Neural cell (in vitro differentiated cells): ENCODE measurements around the gene PPP2R3A. TPM values are rescaled to one million over a fixed set of nuclear protein-coding genes. Genes with fewer than 3 reads are reported as not detected.

Experiments used
- H2AFZ ChIP-seq: fragments of 200-600, 300-800 bp; sonication (generic), shearing (Covaris generic); 2 replicates; pipeline ENCODE4 v1.6.0; 2014; ENCODE audit warnings: low read depth, mild to moderate bottlenecking, antibody characterized with exemption, low read length, moderate library complexity
- H3F3A ChIP-seq: fragments of 200-600 bp; shearing (Covaris generic); 2 replicates; pipeline ENCODE4 v1.6.1; 2016; ENCODE audit warnings: mild to moderate bottlenecking, moderate library complexity, mixed read lengths, antibody characterized with exemption, low read length; ENCODE audit not compliant: insufficient read depth, poor library complexity, severe bottlenecking
- H3K27ac ChIP-seq: fragments of 200-600, 300-800 bp; sonication (generic), shearing (Covaris generic); 2 replicates; pipeline ENCODE4 v1.5.1; 2014; ENCODE audit warnings: mild to moderate bottlenecking, low read length, moderate library complexity
- H3K27me3 ChIP-seq: fragments of 300-800, 200-600 bp; sonication (generic), shearing (Covaris generic); 2 replicates; pipeline ENCODE4 v1.6.0; 2014; ENCODE audit warnings: mild to moderate bottlenecking, low read depth, low read length, moderate library complexity; ENCODE audit not compliant: insufficient read depth
- H3K36me3 ChIP-seq: fragments of 300-800, 200-600 bp; sonication (generic), shearing (Covaris generic); 2 replicates; pipeline ENCODE4 v1.5.1; 2014; ENCODE audit warnings: mild to moderate bottlenecking, antibody characterized with exemption, low read length, moderate library complexity; ENCODE audit not compliant: insufficient read depth
- H3K4me2 ChIP-seq: fragments of 300-800, 200-600 bp; sonication (generic), shearing (Covaris generic); 2 replicates; pipeline ENCODE4 v1.6.0; 2014; ENCODE audit warnings: mild to moderate bottlenecking, low read length
- H3K4me3 ChIP-seq: fragments of 300-800, 200-600 bp; sonication (generic), shearing (Covaris generic); 2 replicates; pipeline ENCODE4 v1.5.1; 2014; ENCODE audit warnings: mild to moderate bottlenecking, low read length, moderate library complexity
- H3K79me2 ChIP-seq: fragments of 200-600 bp; shearing (Covaris generic); replicated peaks from 2 replicates; pipeline ENCODE4 v1.6.0; 2014; ENCODE audit warnings: mild to moderate bottlenecking, low read length, moderate library complexity; ENCODE audit not compliant: insufficient read depth
- H3K9ac ChIP-seq: fragments of 300-800, 200-600 bp; sonication (generic), shearing (Covaris generic); 2 replicates; pipeline ENCODE4 v1.6.1; 2016; ENCODE audit warnings: mild to moderate bottlenecking, low read length, mixed read lengths
- H3K9me2 ChIP-seq: fragments of 200-600 bp; shearing (Covaris generic); 2 replicates; pipeline ENCODE4 v1.6.1; 2016; ENCODE audit warnings: mild to moderate bottlenecking, low read length, mixed read lengths; ENCODE audit not compliant: insufficient read depth
- H3K9me3 ChIP-seq: fragments of 200-600, 300-800 bp; sonication (generic), shearing (Covaris generic); 2 replicates; pipeline ENCODE4 v1.6.1; 2016; ENCODE audit warnings: mild to moderate bottlenecking, mixed run types, low read length, moderate library complexity, mixed read lengths
- H4K20me1 ChIP-seq: fragments of 200-600 bp; shearing (Covaris generic); 2 replicates; pipeline ENCODE4 v1.6.1; 2016; ENCODE audit warnings: mild to moderate bottlenecking, mixed run types; ENCODE audit not compliant: insufficient read depth
- EP300 ChIP-seq: fragments of 450-650 bp; conservative IDR thresholded peaks from 2 replicates; pipeline ENCODE4 v1.6.1; 2014; ENCODE audit warnings: antibody characterized with exemption, mild to moderate bottlenecking, moderate library complexity; ENCODE audit not compliant: poor library complexity, severe bottlenecking
- EZH2 ChIP-seq: fragments of 200-600, 300-800 bp; shearing (Covaris generic), sonication (generic); IDR thresholded peaks from 2 replicates; pipeline ENCODE4 v1.6.1; 2014; ENCODE audit warnings: antibody characterized with exemption, low read length, borderline replicate concordance, mild to moderate bottlenecking; ENCODE audit not compliant: insufficient read depth, poor library complexity, severe bottlenecking
- MXI1 ChIP-seq: fragments of 450-650 bp; conservative IDR thresholded peaks from 2 replicates; pipeline ENCODE4 v1.6.1; 2014; ENCODE audit warnings: antibody characterized with exemption, mild to moderate bottlenecking; ENCODE audit not compliant: poor library complexity, severe bottlenecking
- POLR2AphosphoS5 ChIP-seq: IDR thresholded peaks from 2 replicates; pipeline ENCODE4 v1.6.1; 2012
- RAD21 ChIP-seq: fragments of 450-650 bp; conservative IDR thresholded peaks from 2 replicates; pipeline ENCODE4 v1.6.1; 2014; ENCODE audit warnings: antibody characterized with exemption, mild to moderate bottlenecking, moderate library complexity
- REST ChIP-seq: IDR thresholded peaks from 2 replicates; pipeline ENCODE4 v1.6.1; 2012; ENCODE audit warnings: borderline replicate concordance
- SMC3 ChIP-seq: fragments of 450-650 bp; conservative IDR thresholded peaks from 2 replicates; pipeline ENCODE4 v1.6.1; 2014; ENCODE audit warnings: antibody characterized with exemption, mild to moderate bottlenecking, moderate library complexity; ENCODE audit not compliant: poor library complexity
- TAF1 ChIP-seq: IDR thresholded peaks from 2 replicates; pipeline ENCODE4 v1.6.1; 2012; ENCODE audit warnings: low read depth
- polyA plus RNA-seq: library from polyadenylated mRNA; depleted of rRNA; stranded (reverse); fragments of >200 nt; gene quantifications from 2 replicates; pipeline ENCODE4 v1.2.3, GENCODE V29; 2014
- TF ChIP-seq, protein P1 (sequence below): fragments of 450-650 bp; IDR thresholded peaks from 2 replicates; pipeline ENCODE4 v1.5.1; 2014; ENCODE audit warnings: antibody characterized with exemption, mild to moderate bottlenecking, moderate library complexity; ENCODE audit not compliant: poor library complexity, severe bottlenecking

Gene PPP2R3A
- polyA plus RNA-seq, 1 donor from 2014 or later = 17.9 TPM

DNA sequence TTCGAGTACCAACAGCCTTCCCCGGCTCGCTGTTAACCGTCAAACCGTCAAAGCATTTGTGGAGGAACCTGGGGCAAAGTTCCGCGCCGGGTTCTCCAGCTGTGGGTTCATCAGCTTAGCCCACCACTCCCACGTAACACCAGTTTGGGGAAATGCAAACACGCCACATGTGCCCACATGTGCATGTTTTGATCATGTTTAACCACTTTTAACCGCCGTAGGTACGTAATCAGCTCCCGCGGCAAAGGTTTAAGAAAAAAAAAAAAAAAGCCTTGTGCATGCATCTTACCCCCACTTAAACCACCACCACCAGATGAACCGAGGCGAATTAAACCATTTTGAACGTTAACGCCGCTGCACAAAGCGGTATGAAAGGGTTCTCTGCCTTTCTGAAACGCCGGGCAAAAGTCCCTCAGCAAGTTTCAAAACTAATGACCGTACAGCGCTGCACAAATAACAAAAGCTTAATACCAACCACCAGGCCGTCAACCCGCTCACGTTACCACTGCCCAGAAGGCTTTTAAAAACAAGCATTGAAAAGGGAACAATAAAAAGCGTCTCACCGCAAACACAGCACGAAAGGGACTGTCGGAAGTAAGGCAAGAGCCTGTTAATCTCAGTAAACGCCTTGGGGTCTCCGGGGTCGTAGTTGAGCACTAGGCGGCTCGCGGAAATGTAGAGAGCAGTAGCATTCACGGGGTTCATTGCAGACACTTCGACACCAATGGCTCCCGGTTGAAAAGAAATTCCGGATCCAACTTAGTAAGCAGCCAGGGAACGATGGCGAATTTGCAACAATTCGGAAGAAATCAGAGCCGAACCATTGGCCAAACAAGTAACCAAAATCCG, 229.1 kb downstream of the PPP2R3A start:
- no peaks in the 10 kb centered on the region for H3K9me2 ChIP-seq
- no peak overlapping the region for H2AFZ ChIP-seq
- peaks cover 58% of the 10 kb centered on the region for H3K79me2 ChIP-seq
- H3K36me3 ChIP-seq = no peaks in the 10 kb centered on the region
- no peak for TF ChIP-seq TAF1
- no peak for TF ChIP-seq SMC3
- TF ChIP-seq EZH2 = no peak
- no peak for TF ChIP-seq POLR2AphosphoS5
- no peak for TF ChIP-seq EP300
- H4K20me1 ChIP-seq = peaks cover 31% of the 10 kb centered on the region
- no peaks in the 10 kb centered on the region for H3K9me3 ChIP-seq
- peak overlapping the region; percentile 83 for H3K4me2 ChIP-seq
- peak overlapping the region; percentile 93 for H3K4me3 ChIP-seq
- H3K9ac ChIP-seq = peak overlapping the region; percentile 91
- H3F3A ChIP-seq = peaks cover 8% of the 10 kb centered on the region
- peak overlapping the region; percentile 96 for H3K27ac ChIP-seq
- no peaks in the 10 kb centered on the region for H3K27me3 ChIP-seq

- Histone ChIP-seq H3K4me2 (peak overlapping the region; percentile 83), H3K4me3 (peak overlapping the region; percentile 93), H3K36me3 (no peaks in the 10 kb centered on the region), H3K27me3 (no peaks in the 10 kb centered on the region), H3F3A (peaks cover 8% of the 10 kb centered on the region), H3K9me2 (no peaks in the 10 kb centered on the region), H3K79me2 (peaks cover 50% of the 10 kb centered on the region), H3K9me3 (no peaks in the 10 kb centered on the region), H4K20me1 (peaks cover 31% of the 10 kb centered on the region), H3K9ac (peak overlapping the region; percentile 91), H2AFZ (peak overlapping the region; percentile 65), H3K27ac (peak overlapping the region; percentile 96)
- peak; percentile 47 for TF ChIP-seq TAF1
- no peak for TF ChIP-seq SMC3
Measured at GRCh38 chr3:136195258-136196063, 229.9 kb downstream of the PPP2R3A start.

- Histone ChIP-seq H3K4me3 (peak within 1 kb of the TSS; percentile 93), H3K79me2 (peaks cover 44% of the 10 kb centered on the region), H3K4me2 (peak within 1 kb of the TSS; percentile 83), H3K27ac (peak within 1 kb of the TSS; percentile 96), H3K36me3 (no peaks in the 10 kb centered on the region), H3F3A (peaks cover 8% of the 10 kb centered on the region), H2AFZ (peak within 1 kb of the TSS; percentile 86), H3K27me3 (no peaks in the 10 kb centered on the region), H3K9me2 (no peaks in the 10 kb centered on the region), H3K9ac (peak within 1 kb of the TSS; percentile 91), H3K9me3 (no peaks in the 10 kb centered on the region), H4K20me1 (peaks cover 31% of the 10 kb centered on the region)
- TF ChIP-seq POLR2AphosphoS5 (peak; percentile 88), EP300 (no peak), MXI1 (no peak), REST (peak; percentile 21), RAD21 (no peak)
- TF ChIP-seq, protein P1, sequence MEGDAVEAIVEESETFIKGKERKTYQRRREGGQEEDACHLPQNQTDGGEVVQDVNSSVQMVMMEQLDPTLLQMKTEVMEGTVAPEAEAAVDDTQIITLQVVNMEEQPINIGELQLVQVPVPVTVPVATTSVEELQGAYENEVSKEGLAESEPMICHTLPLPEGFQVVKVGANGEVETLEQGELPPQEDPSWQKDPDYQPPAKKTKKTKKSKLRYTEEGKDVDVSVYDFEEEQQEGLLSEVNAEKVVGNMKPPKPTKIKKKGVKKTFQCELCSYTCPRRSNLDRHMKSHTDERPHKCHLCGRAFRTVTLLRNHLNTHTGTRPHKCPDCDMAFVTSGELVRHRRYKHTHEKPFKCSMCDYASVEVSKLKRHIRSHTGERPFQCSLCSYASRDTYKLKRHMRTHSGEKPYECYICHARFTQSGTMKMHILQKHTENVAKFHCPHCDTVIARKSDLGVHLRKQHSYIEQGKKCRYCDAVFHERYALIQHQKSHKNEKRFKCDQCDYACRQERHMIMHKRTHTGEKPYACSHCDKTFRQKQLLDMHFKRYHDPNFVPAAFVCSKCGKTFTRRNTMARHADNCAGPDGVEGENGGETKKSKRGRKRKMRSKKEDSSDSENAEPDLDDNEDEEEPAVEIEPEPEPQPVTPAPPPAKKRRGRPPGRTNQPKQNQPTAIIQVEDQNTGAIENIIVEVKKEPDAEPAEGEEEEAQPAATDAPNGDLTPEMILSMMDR = no peak
Measured at GRCh38 chr3:136196064-136196400, 230.5 kb downstream of the PPP2R3A start, which contains the start of gene MSL2. Gene MSL2, minus strand, starts transcription at chr3:136196335. Its CDS starts 1,222 bp downstream, at chr3:136195113.
